ENCODE data around the gene ZNF500. TPM values are rescaled to one million over a fixed set of nuclear protein-coding genes. Genes with fewer than 3 reads are reported as not detected.

The ZNF500 gene
- total RNA-seq, 4 donors from 2014 or later = 8.9 to 18.6 (median 10.9) TPM

DNA sequence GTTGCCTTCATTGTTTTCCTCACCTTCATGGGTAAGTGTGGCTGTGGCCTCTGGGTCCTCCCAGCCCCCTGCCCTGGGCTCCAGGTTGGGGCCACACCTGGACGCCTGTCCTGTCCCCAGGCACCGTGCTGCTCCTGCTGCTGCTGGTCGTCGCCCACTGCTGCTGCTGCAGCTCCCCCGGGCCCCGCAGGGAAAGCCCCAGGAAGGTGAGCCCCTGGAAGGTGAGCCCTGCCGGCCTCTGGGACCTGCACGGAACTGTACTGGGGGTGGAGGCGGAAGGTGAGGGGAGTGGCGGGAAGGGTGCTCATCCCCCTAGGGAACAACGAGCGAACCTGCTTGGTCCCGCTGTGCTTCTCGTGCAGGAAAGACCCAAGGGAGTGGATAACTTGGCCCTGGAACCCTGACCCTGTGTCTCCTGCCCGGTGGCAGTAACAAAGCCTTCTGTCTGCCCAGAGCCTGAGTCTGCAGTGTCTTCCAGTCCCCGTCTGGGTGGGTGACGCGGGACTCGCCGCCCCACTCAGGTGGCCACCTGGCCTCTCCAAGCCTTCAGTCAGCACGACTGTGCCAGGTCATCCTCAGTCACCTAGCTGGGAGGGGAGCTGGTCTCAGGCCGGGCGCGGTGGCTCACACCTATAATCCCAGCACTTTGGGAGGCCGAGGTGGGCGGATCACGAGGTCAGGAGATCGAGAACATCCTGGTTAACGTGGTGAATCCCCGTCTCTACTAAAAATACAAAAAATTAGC is 29.0 kb upstream of the ZNF500 start:
- ATAC-seq (ENCODE audit: low FRiP score) = no peak
- TF ChIP-seq, protein P1, sequence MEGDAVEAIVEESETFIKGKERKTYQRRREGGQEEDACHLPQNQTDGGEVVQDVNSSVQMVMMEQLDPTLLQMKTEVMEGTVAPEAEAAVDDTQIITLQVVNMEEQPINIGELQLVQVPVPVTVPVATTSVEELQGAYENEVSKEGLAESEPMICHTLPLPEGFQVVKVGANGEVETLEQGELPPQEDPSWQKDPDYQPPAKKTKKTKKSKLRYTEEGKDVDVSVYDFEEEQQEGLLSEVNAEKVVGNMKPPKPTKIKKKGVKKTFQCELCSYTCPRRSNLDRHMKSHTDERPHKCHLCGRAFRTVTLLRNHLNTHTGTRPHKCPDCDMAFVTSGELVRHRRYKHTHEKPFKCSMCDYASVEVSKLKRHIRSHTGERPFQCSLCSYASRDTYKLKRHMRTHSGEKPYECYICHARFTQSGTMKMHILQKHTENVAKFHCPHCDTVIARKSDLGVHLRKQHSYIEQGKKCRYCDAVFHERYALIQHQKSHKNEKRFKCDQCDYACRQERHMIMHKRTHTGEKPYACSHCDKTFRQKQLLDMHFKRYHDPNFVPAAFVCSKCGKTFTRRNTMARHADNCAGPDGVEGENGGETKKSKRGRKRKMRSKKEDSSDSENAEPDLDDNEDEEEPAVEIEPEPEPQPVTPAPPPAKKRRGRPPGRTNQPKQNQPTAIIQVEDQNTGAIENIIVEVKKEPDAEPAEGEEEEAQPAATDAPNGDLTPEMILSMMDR (IDR thresholded peaks at IDR 0.05) = no peak
- DNase-seq (ENCODE audit: low spot score) = no peak

DNA sequence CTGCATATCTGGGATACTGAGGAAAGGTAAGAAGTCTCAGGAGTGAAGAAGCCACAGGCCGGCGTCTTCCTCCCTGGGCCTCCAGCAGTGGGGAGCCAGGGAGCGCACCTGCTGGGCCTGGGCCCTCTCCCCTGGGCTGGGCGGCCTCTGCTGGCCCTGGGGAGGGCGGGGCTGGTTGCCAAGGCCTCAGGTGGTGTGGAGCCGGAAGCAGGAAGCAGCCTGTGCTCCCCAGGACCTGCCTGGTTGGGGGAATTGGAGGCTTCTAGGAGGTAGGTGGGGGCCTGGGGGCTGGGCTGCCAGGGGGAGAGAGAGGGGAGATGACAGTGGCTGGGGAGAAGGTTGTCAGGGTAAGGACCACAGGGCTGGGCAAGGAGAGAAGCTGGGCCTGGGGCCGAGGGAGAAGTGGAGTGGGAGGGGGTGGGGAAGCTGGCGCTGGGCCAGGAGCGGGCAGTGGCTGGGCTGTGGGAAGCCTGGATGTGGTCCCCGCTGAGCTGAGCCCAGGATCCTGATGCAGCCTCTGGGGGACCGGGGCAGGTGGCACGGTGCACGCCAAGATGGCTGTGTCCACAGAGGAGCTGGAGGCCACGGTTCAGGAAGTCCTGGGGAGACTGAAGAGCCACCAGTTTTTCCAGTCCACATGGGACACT is 28.3 kb upstream of the ZNF500 start, which contains the start of gene SMIM22:
TSS of gene SMIM22 (plus strand) at position 189 of the 647 bp plus-strand sequence. CDS start at position 555, 366 bp downstream.
- no peak for ATAC-seq (ENCODE audit: low FRiP score)

DNA sequence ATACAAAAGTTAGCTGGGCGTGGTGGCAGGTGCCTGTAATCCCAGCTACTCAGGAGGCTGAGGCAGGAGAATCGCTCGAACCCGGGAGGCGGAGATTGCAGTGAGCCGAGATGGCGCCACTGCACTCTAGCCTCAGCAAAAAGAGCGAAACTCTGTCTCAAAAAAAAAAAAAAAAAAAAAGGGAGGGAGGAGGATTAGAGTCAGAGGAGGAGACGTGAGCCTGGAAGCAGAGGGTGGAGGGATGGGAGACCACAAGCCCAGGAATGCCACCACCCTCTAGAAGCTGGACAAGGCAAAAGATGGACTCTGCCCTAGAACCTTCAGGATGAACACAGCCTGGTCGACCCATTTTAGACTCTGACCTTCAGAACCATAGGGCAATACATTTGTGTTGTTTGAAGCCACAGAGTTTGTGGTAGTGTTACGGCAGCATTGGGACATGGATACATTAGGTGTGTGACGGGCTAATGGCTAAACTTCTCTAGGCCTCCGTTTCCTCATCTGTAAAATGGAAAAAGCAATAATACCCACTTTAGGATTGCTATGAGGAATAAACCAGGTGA is 26.1 kb upstream of the ZNF500 start:
- DNase-seq (ENCODE audit: low spot score) (no peak), ATAC-seq (ENCODE audit: low FRiP score) (no peak)
- TF ChIP-seq, protein P1 (IDR thresholded peaks at IDR 0.05) = no peak

More for the DNA sequence above, 28.3 kb upstream of the ZNF500 start, which contains the start of gene SMIM22:
- TF ChIP-seq, protein P1 (IDR thresholded peaks at IDR 0.05) = no peak
- no peak for DNase-seq (ENCODE audit: low spot score)

DNA sequence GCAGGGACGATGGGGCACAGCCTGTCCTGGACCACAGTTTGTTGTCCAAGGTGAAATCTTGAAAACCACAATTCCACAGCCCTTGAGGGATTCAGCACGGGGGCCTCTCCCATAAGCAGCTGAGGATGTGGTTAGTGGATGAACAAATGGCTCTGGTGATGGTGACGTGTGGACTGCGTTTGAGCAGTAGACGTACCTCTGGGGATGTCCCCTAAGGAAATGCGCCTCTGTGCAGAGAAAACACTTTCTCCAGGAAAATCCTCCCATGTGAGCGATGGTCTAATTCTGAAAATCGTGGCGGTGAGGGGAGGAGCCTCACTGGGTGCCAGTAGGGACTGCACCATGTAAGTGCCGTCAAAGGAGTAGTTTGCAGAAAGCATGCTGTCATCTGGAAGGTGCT is 23.9 kb upstream of the ZNF500 start:
- ATAC-seq (ENCODE audit: low FRiP score) (no peak), DNase-seq (ENCODE audit: low spot score) (no peak)
- TF ChIP-seq, protein P1 (IDR thresholded peaks at IDR 0.05) = no peak

DNA sequence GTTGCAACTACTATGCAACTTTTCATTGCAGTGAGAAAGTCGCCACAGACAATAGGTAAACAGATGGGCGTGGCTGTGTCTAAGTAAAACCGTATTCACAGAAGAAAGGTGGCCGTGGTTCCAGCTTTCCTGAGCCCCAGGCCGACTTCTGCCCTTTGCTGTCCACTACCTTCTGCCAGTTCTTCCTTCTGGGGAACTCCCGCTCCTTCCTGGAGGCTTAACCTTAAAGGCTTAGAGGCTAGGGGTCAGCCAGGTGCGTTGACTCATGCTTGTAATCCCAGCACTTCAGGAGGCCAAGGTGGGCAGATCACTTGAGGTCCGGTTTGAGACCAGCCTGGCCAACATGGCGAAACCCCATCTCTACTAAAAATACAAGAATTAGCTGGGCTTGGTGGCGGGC is 23.3 kb upstream of the ZNF500 start:
- ATAC-seq (ENCODE audit: low FRiP score) (no peak), DNase-seq (ENCODE audit: low spot score) (no peak)
- TF ChIP-seq, protein P1 (IDR thresholded peaks at IDR 0.05) = no peak

DNA sequence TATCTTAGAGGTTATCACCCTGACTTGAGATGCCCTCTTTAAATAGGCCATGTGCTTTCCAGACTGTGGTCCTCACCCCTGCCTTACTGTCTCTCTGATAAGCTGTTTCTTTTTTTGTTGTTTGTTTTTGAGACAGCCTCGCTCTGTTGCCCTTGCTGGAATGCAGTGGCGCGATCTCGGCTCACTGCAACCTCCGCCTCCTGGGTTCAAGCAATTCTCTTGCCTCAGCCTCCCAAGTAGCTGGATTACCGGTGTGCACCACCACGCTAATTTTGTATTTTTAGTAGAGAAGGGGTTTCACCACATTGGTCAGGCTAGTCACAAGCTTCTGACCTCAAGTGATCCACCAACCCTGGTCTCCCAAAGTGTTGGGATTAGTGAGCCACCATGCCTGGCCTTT is 21.9 kb upstream of the ZNF500 start:
- DNase-seq (ENCODE audit: low spot score) = no peak
- ATAC-seq (ENCODE audit: low FRiP score) = no peak

More for the DNA sequence above, 21.9 kb upstream of the ZNF500 start:
- TF ChIP-seq, protein P1 (IDR thresholded peaks at IDR 0.05) = no peak
